ENCODE results near the gene ECSCR.
"Not testable (repeated sequence)": the region's sequence is repeated elsewhere in the genome, so short reads cannot be mapped to it uniquely, and the experiment has no call there.

GRCh38 chr5:139504722-139505121 lies 42.2 kb upstream of the ECSCR start:
- not testable (repeated sequence) for TF ChIP-seq CTCF, POLR2A (IDR thresholded peaks at IDR 0.05)
